HepG2 (cell line): Measurements from ENCODE around the gene ST6GALNAC4.

ENCODE experiments used
- CTCF ChIP-seq: sonication (generic); formaldehyde crosslinking; IDR thresholded peaks from 2 replicates; pipeline ENCODE4 v1.5.0; 2020; ENCODE audit warnings: mild to moderate bottlenecking, missing genetic modification reagents, moderate library complexity
- EZH2 ChIP-seq: conservative IDR thresholded peaks from 2 replicates; pipeline ENCODE4 v1.6.1; 2012; ENCODE audit warnings: mild to moderate bottlenecking, low read depth, low read length, moderate library complexity
- HNRNPUL1 ChIP-seq: fragments of 200-400 bp; formaldehyde crosslinking; IDR thresholded peaks from 2 replicates; pipeline ENCODE4 v1.6.1; 2017; ENCODE audit warnings: low read depth, mild to moderate bottlenecking, low read length, moderate library complexity
- JUN ChIP-seq: sonication (generic); formaldehyde crosslinking; IDR thresholded peaks from 2 replicates; pipeline ENCODE4 v1.4.0; 2020; ENCODE audit warnings: mild to moderate bottlenecking, missing genetic modification reagents
- SMAD9 ChIP-seq: sonication (generic); formaldehyde crosslinking; IDR thresholded peaks from 2 replicates; pipeline ENCODE4 v1.5.1; 2020; ENCODE audit warnings: mild to moderate bottlenecking, missing genetic modification reagents
- U2AF2 ChIP-seq: fragments of 200-400 bp; formaldehyde crosslinking; IDR thresholded peaks from 2 replicates; pipeline ENCODE4 v1.6.1; 2017; ENCODE audit warnings: low read depth, mild to moderate bottlenecking, low read length
- ZNF761 ChIP-seq: sonication (generic); formaldehyde crosslinking; conservative IDR thresholded peaks from 2 replicates; pipeline ENCODE4 v1.4.0; 2020; ENCODE audit warnings: mild to moderate bottlenecking, missing genetic modification reagents
- ZNF768 ChIP-seq: sonication (generic); formaldehyde crosslinking; IDR thresholded peaks from 2 replicates; pipeline ENCODE4 v1.4.0; 2020; ENCODE audit warnings: missing genetic modification reagents
- TF ChIP-seq, protein P1 (sequence below): IDR thresholded peaks from 2 replicates; pipeline ENCODE4 v1.6.1; 2012; ENCODE audit warnings: low read depth, low read length, improper control_type of control experiment

DNA sequence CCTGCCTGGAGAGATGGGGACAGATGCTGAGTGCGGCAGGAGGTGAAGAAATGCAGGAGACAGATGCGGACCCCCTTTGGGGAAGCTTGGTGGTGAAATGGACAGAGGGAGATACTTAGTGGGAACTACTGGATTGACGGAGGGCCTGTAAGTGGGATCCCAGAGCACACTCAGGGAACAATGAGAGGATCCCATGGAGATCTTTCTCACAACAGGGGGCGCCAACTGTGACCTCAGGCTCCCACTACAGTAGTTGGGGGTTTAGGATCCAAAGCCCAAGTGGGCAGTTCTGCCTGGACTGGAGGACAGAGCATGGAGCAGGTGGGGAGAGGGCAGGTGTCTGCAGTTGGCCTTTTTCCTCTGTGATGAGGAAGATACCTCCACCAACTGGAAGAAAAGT, 17.4 kb upstream of the ST6GALNAC4 start:
- TF ChIP-seq CTCF (peak; percentile 34), EZH2 (no peak), U2AF2 (no peak), ZNF768 (CRISPR knock-in tag) (no peak), JUN (no peak), HNRNPUL1 (no peak), SMAD9 (no peak), ZNF761 (CRISPR knock-in tag) (no peak)
- TF ChIP-seq, protein P1, sequence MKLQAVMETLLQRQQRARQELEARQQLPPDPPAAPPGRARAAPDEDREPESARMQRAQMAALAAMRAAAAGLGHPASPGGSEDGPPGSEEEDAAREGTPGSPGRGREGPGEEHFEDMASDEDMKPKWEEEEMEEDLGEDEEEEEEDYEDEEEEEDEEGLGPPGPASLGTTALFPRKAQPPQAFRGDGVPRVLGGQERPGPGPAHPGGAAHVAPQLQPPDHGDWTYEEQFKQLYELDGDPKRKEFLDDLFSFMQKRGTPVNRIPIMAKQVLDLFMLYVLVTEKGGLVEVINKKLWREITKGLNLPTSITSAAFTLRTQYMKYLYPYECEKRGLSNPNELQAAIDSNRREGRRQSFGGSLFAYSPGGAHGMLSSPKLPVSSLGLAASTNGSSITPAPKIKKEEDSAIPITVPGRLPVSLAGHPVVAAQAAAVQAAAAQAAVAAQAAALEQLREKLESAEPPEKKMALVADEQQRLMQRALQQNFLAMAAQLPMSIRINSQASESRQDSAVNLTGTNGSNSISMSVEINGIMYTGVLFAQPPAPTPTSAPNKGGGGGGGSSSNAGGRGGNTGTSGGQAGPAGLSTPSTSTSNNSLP: no peak
